Type B pancreatic cell (in vitro differentiated cells): ENCODE measurements around the gene INTS15. TPM values are rescaled to one million over a fixed set of nuclear protein-coding genes. Genes with fewer than 3 reads are reported as not detected.
A peak's percentile ranks its signal among the peaks of the same experiment; 100 is the strongest.
"Not testable (repeated sequence)": the region's sequence is repeated elsewhere in the genome, so short reads cannot be mapped to it uniquely, and the experiment has no call there.

Source experiments
- DNase-seq: peaks from one replicate; pipeline ENCODE4 v3.0.0; 2021; ENCODE audit warnings: mixed read lengths; ENCODE audit not compliant: unreplicated experiment; ENCODE audit errors: extremely low spot score
- H3K27ac Mint-ChIP-seq: 2 replicates; pipeline ENCODE4 v1.8.0; 2021; ENCODE audit warnings: mild to moderate bottlenecking, mixed read lengths
- H3K27me3 Mint-ChIP-seq: 2 replicates; pipeline ENCODE4 v1.8.0; 2021; ENCODE audit warnings: mixed read lengths
- H3K36me3 Mint-ChIP-seq: 2 replicates; pipeline ENCODE4 v1.8.0; 2021; ENCODE audit warnings: mixed read lengths
- H3K4me1 Mint-ChIP-seq: one replicate; pipeline ENCODE4 v1.8.0; 2021; ENCODE audit warnings: mixed read lengths; ENCODE audit not compliant: unreplicated experiment
- H3K4me3 Mint-ChIP-seq: 2 replicates; pipeline ENCODE4 v1.8.0; 2021; ENCODE audit warnings: mild to moderate bottlenecking, mixed read lengths
- H3K9me3 Mint-ChIP-seq: 2 replicates; pipeline ENCODE4 v1.8.0; 2021; ENCODE audit warnings: mixed read lengths
- CTCF ChIP-seq: fragments of 200-600 bp; sonication (generic); conservative IDR thresholded peaks from 2 replicates; pipeline ENCODE4 v1.5.0; 2021; ENCODE audit warnings: antibody characterized with exemption, mild to moderate bottlenecking
- total RNA-seq: library from RNA; stranded (reverse); gene quantifications from 2 replicates; pipeline ENCODE4 v1.2.1, GENCODE V29; 2021; ENCODE audit warnings: low replicate concordance

INTS15 gene
- total RNA-seq, 1 donor from 2014 or later = 44.1 TPM

- TF ChIP-seq CTCF = no peak
- H3K36me3 Mint-ChIP-seq = peaks cover 16% of the 10 kb centered on the region
- H3K9me3 Mint-ChIP-seq = no peaks in the 10 kb centered on the region
- peak overlapping the region; percentile 91 for H3K27ac Mint-ChIP-seq
- H3K4me1 Mint-ChIP-seq = peaks cover 10% of the 10 kb centered on the region
- no peaks in the 10 kb centered on the region for H3K27me3 Mint-ChIP-seq
- no peak for DNase-seq
- peak overlapping the region; percentile 93 for H3K4me3 Mint-ChIP-seq
Observed at GRCh38 chr7:6578114-6579084, 11.4 kb upstream of the INTS15 start.

GRCh38 chr7:6579446-6579845, 10.4 kb upstream of the INTS15 start:
- H3K27me3 Mint-ChIP-seq = no peaks in the 10 kb centered on the region
- TF ChIP-seq CTCF = peak; percentile 45
- peak overlapping the region; percentile 80 for H3K27ac Mint-ChIP-seq
- DNase-seq = no peak
- H3K9me3 Mint-ChIP-seq = no peaks in the 10 kb centered on the region
- peaks cover 10% of the 10 kb centered on the region for H3K4me1 Mint-ChIP-seq
- peaks cover 16% of the 10 kb centered on the region for H3K36me3 Mint-ChIP-seq
- H3K4me3 Mint-ChIP-seq = peak overlapping the region; percentile 93

DNA sequence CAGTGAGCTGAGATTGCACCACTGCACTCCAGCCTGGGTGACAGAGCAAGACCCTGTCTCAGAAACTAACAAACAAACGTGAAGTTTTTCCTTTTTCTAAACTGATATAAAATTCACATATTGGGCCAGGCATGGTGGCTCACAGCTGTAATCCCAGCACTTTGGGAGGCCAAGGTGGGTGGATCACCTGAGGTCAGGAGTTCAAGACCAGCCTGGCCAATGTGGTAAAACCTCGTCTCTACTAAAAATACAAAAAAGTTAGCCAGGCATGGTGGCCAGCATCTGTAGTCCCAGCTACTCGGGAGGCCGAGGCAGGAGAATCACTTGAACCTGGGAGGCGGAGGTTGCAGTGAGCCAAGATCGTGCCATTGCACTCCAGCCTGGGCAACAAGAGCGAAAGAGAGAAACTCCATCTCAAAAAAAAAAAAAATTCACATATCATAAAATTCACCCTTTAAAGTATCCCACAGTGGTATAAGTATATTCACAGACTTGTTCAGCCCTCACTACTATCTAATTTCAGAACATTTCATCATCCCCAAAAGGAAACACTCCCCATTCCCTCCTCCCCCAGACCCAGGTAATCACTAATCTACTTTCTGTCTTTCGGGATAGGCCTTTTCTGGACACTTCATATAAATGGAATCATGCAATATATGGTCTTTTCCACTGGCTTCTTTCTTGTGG, 3.9 kb upstream of the INTS15 start:
- not testable (repeated sequence) for H3K27ac Mint-ChIP-seq, H3K9me3 Mint-ChIP-seq, DNase-seq, H3K27me3 Mint-ChIP-seq, H3K4me1 Mint-ChIP-seq, H3K4me3 Mint-ChIP-seq
- H3K36me3 Mint-ChIP-seq = peaks cover 29% of the 10 kb centered on the region

DNA sequence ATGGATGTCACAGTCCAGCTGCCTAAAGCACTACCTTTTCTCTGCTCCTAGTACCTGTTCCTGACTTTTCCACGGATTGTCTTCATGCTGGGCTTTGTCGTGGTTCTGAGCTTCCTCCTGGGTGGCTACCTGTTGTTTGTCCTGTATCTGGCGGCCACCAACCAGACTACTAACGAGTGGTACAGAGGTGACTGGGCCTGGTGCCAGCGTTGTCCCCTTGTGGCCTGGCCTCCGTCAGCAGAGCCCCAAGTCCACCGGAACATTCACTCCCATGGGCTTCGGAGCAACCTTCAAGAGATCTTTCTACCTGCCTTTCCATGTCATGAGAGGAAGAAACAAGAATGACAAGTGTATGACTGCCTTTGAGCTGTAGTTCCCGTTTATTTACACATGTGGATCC, 1.3 kb upstream of the INTS15 start:
- Mint-ChIP-seq H3K4me3 (peak overlapping the region; percentile 85), H3K27me3 (no peaks in the 10 kb centered on the region), H3K27ac (peak overlapping the region; percentile 59), H3K36me3 (peaks cover 18% of the 10 kb centered on the region), H3K4me1 (peaks cover 5% of the 10 kb centered on the region), H3K9me3 (no peaks in the 10 kb centered on the region)
- TF ChIP-seq CTCF = no peak
- no peak for DNase-seq

- Mint-ChIP-seq H3K9me3 (no peaks in the 10 kb centered on the region), H3K27me3 (no peaks in the 10 kb centered on the region), H3K36me3 (peaks cover 18% of the 10 kb centered on the region), H3K4me1 (peaks cover 5% of the 10 kb centered on the region), H3K4me3 (peak overlapping the region; percentile 85), H3K27ac (peak overlapping the region; percentile 81)
- no peak for DNase-seq
- TF ChIP-seq CTCF = no peak
Observed at GRCh38 chr7:6589151-6589828, 531 bp upstream of the INTS15 start.
